Cardiac muscle cell (in vitro differentiated cells and primary cell): ENCODE results near the gene N4BP2L1. TPM values are rescaled to one million over a fixed set of nuclear protein-coding genes. Genes with fewer than 3 reads are reported as not detected.

Experiments
- DNase-seq, 2 donors: peaks; one replicate each; pipeline versions ENCODE4 v3.0.0 to v3.0.0-alpha.2; 2010 to 2017; ENCODE audit warnings: low read depth in 1 of 2, low spot score in 1 of 2
- H3K27ac ChIP-seq: fragments of 200-600 bp; sonication (generic); 2 replicates; pipeline ENCODE4 v1.5.1; 2016
- H3K27me3 ChIP-seq: fragments of 200-600 bp; sonication (generic); 2 replicates; pipeline ENCODE4 v1.6.0; 2016; ENCODE audit warnings: control low read depth
- H3K36me3 ChIP-seq: fragments of 200-600 bp; sonication (generic); 2 replicates; pipeline ENCODE4 v1.5.1; 2016; ENCODE audit warnings: control low read depth
- H3K4me1 ChIP-seq: fragments of 200-600 bp; sonication (generic); 2 replicates; pipeline ENCODE4 v1.8.1; 2017; ENCODE audit warnings: low read depth, mild to moderate bottlenecking, mixed run types
- H3K4me3 ChIP-seq: fragments of 200-600 bp; sonication (generic); 2 replicates; pipeline ENCODE4 v1.5.1; 2016; ENCODE audit warnings: mild to moderate bottlenecking
- H3K9me3 ChIP-seq: fragments of 200-600 bp; sonication (generic); 2 replicates; pipeline ENCODE4 v1.5.1; 2017; ENCODE audit warnings: low read depth, mild to moderate bottlenecking, control low read depth
- CTCF ChIP-seq: IDR thresholded peaks from 2 replicates; pipeline ENCODE4 v1.5.1; 2012; ENCODE audit warnings: low read depth, mild to moderate bottlenecking, low read length
- polyA plus RNA-seq: library from polyadenylated mRNA; unstranded; fragments of >200 nt; fragmentation: Nextera tagmentation; extraction: Ambion mirVana; gene quantifications from 2 replicates; pipeline ENCODE4 v1.2.1, GENCODE V29; 2016
- total RNA-seq: library from RNA; depleted of rRNA; stranded (reverse); fragments of >200 nt; gene quantifications from 2 replicates; pipeline ENCODE4 v1.2.3, GENCODE V29; 2016

The N4BP2L1 gene
- total and polyA plus RNA-seq, 2 experiments from 2014 or later = 2.0 to 8.9 TPM

- Histone ChIP-seq H3K27me3 (peaks cover 7% of the 10 kb centered on the region), H3K36me3 (no peaks in the 10 kb centered on the region), H3K27ac (no peak overlapping the region), H3K4me1 (no peaks in the 10 kb centered on the region), H3K9me3 (no peaks in the 10 kb centered on the region), H3K4me3 (no peak overlapping the region)
- no peak for DNase-seq
- TF ChIP-seq CTCF = no peak
Measured at GRCh38 chr13:32413284-32413683, 14.6 kb downstream of the N4BP2L1 start.

- no peaks in the 10 kb centered on the region for H3K9me3 ChIP-seq
- TF ChIP-seq CTCF = no peak
- H3K27ac ChIP-seq = no peak overlapping the region
- H3K4me1 ChIP-seq = no peaks in the 10 kb centered on the region
- H3K36me3 ChIP-seq = no peaks in the 10 kb centered on the region
- H3K27me3 ChIP-seq = peaks cover 8% of the 10 kb centered on the region
- peak overlapping the region; percentile 31 for H3K4me3 ChIP-seq
- peak; percentile 46 to 91 for DNase-seq
Measured at GRCh38 chr13:32409561-32410421, 18.1 kb downstream of the N4BP2L1 start.

GRCh38 chr13:32409001-32409313 lies 19.0 kb downstream of the N4BP2L1 start:
- no peak for DNase-seq
- Histone ChIP-seq H3K36me3 (no peaks in the 10 kb centered on the region), H3K4me3 (no peak overlapping the region), H3K9me3 (no peaks in the 10 kb centered on the region), H3K27ac (no peak overlapping the region), H3K4me1 (no peaks in the 10 kb centered on the region), H3K27me3 (peaks cover 8% of the 10 kb centered on the region)
- no peak for TF ChIP-seq CTCF

GRCh38 chr13:32408296-32409000 lies 19.5 kb downstream of the N4BP2L1 start:
- Histone ChIP-seq H3K27ac (no peak overlapping the region), H3K4me1 (no peaks in the 10 kb centered on the region), H3K9me3 (no peaks in the 10 kb centered on the region), H3K4me3 (no peak overlapping the region), H3K27me3 (peaks cover 8% of the 10 kb centered on the region), H3K36me3 (no peaks in the 10 kb centered on the region)
- DNase-seq = no peak
- no peak for TF ChIP-seq CTCF

GRCh38 chr13:32407854-32408253 lies 20.1 kb downstream of the N4BP2L1 start:
- no peak for DNase-seq

More at GRCh38 chr13:32407854-32408253, 20.1 kb downstream of the N4BP2L1 start:
- no peaks in the 10 kb centered on the region for H3K4me1 ChIP-seq
- H3K27me3 ChIP-seq = peaks cover 8% of the 10 kb centered on the region
- no peak for TF ChIP-seq CTCF
- no peak overlapping the region for H3K4me3 ChIP-seq
- H3K9me3 ChIP-seq = no peaks in the 10 kb centered on the region
- H3K36me3 ChIP-seq = no peaks in the 10 kb centered on the region
- no peak overlapping the region for H3K27ac ChIP-seq
